ENCODE results near the gene SEL1L.
"Not testable (repeated sequence)": the region's sequence is repeated elsewhere in the genome, so short reads cannot be mapped to it uniquely, and the experiment has no call there.

The SEL1L gene

GRCh38 chr14:81525129-81525528 lies 8.5 kb downstream of the SEL1L start:
- DNase-seq (ENCODE audit: low read depth): no peak

- no peak for DNase-seq (ENCODE audit: low read depth)
These were observed 10.0 kb downstream of the SEL1L start for GRCh38 chr14:81523616-81524015.

GRCh38 chr14:81523016-81523415 lies 10.6 kb downstream of the SEL1L start:
- DNase-seq (ENCODE audit: low read depth): no peak

GRCh38 chr14:81521356-81521755 lies 12.3 kb downstream of the SEL1L start:
- DNase-seq (ENCODE audit: low read depth): no peak

GRCh38 chr14:81519200-81520011 lies 14.2 kb downstream of the SEL1L start:
- DNase-seq (ENCODE audit: low read depth): no peak

- no peak for DNase-seq (ENCODE audit: low read depth)
These were observed 15.8 kb downstream of the SEL1L start for GRCh38 chr14:81517798-81518398.

GRCh38 chr14:81516986-81517797 lies 16.5 kb downstream of the SEL1L start:
- no peak for DNase-seq (ENCODE audit: low read depth)

GRCh38 chr14:81515927-81516326 lies 17.7 kb downstream of the SEL1L start:
- DNase-seq (ENCODE audit: low read depth): not testable (repeated sequence)

GRCh38 chr14:81512826-81513225 lies 20.8 kb downstream of the SEL1L start:
- not testable (repeated sequence) for DNase-seq (ENCODE audit: low read depth)

GRCh38 chr14:81511111-81511904 lies 22.3 kb downstream of the SEL1L start:
- no peak for DNase-seq (ENCODE audit: low read depth)

GRCh38 chr14:81509838-81510452 lies 23.7 kb downstream of the SEL1L start:
- no peak for DNase-seq (ENCODE audit: low read depth)

- no peak for DNase-seq (ENCODE audit: low read depth)
These were observed 24.3 kb downstream of the SEL1L start for GRCh38 chr14:81509321-81509720.

- no peak for DNase-seq (ENCODE audit: low read depth)
These were observed 27.2 kb downstream of the SEL1L start for GRCh38 chr14:81506487-81506886.

GRCh38 chr14:81504864-81505263 lies 28.8 kb downstream of the SEL1L start:
- no peak for DNase-seq (ENCODE audit: low read depth)

- no peak for DNase-seq (ENCODE audit: low read depth)
These were observed 47.9 kb downstream of the SEL1L start for GRCh38 chr14:81485781-81486180.

GRCh38 chr14:81485372-81485771 lies 48.3 kb downstream of the SEL1L start:
- no peak for DNase-seq (ENCODE audit: low read depth)

GRCh38 chr14:81484120-81484519 lies 49.5 kb downstream of the SEL1L start:
- DNase-seq (ENCODE audit: low read depth): no peak

- no peak for DNase-seq (ENCODE audit: low read depth)
These were observed 52.9 kb downstream of the SEL1L start for GRCh38 chr14:81480741-81481140.

- no peak for DNase-seq (ENCODE audit: low read depth)
These were observed 55.2 kb downstream of the SEL1L start for GRCh38 chr14:81478446-81478845.

GRCh38 chr14:81476816-81477215 lies 56.8 kb downstream of the SEL1L start:
- DNase-seq (ENCODE audit: low read depth): no peak

GRCh38 chr14:81474685-81475324 lies 58.8 kb downstream of the SEL1L start:
- no peak for DNase-seq (ENCODE audit: low read depth)
